GM10266 (cell line): ENCODE measurements around the gene TMCO4.
"Not testable (repeated sequence)": the region's sequence is repeated elsewhere in the genome, so short reads cannot be mapped to it uniquely, and the experiment has no call there.

Experiments used
- DNase-seq: peaks from one replicate; pipeline ENCODE4 v3.0.0; 2012; ENCODE audit errors: extremely low spot score
- TF ChIP-seq, protein P1 (sequence below): IDR thresholded peaks from 2 replicates; pipeline ENCODE4 v1.5.1; 2012; ENCODE audit warnings: mild to moderate bottlenecking, low read depth; ENCODE audit not compliant: control insufficient read depth, insufficient read depth; ENCODE audit errors: missing control alignments

The TMCO4 gene

DNA sequence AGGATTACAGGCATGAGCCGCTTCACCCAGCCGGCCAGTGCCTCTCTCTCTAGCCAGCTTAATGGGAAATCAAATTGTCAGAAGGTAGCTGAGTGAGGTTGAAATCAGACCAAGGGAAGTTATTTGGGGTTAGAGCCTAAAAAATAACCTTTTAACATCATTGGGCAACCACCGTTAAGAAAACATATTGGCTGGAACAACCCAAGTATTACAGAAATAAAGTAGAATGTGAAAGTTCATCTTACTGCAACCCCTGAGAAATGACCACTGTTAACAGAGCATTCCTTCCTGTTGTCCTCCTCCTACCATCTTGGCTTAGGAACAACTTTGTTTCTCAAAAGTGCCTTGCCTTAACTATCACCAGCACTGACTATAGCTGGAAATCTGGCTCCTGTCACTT is 18.6 kb upstream of the TMCO4 start:
- TF ChIP-seq, protein P1, sequence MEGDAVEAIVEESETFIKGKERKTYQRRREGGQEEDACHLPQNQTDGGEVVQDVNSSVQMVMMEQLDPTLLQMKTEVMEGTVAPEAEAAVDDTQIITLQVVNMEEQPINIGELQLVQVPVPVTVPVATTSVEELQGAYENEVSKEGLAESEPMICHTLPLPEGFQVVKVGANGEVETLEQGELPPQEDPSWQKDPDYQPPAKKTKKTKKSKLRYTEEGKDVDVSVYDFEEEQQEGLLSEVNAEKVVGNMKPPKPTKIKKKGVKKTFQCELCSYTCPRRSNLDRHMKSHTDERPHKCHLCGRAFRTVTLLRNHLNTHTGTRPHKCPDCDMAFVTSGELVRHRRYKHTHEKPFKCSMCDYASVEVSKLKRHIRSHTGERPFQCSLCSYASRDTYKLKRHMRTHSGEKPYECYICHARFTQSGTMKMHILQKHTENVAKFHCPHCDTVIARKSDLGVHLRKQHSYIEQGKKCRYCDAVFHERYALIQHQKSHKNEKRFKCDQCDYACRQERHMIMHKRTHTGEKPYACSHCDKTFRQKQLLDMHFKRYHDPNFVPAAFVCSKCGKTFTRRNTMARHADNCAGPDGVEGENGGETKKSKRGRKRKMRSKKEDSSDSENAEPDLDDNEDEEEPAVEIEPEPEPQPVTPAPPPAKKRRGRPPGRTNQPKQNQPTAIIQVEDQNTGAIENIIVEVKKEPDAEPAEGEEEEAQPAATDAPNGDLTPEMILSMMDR = no peak
- peak; percentile 4 for DNase-seq

DNA sequence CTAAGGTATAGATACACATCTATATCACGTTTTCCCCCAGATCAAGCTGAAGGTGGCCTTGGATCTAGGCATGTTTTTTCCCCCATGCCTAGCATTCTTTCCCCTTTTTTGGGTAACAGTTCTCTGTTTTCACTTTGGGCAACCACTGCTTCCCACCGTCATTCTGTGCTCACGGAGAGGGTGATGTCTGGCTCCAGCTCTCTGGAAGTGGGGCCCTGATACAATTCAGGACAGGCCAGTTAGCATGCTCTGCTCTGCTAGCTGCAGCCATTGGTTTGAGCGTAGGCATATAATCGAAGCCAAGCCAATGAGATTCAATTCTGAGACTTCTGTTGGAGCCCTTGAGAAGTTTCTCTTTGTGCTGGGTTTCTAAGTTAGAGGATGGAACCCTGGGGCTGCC is 17.4 kb upstream of the TMCO4 start:
- TF ChIP-seq, protein P1 = no peak
- peak; percentile 2 for DNase-seq

DNA sequence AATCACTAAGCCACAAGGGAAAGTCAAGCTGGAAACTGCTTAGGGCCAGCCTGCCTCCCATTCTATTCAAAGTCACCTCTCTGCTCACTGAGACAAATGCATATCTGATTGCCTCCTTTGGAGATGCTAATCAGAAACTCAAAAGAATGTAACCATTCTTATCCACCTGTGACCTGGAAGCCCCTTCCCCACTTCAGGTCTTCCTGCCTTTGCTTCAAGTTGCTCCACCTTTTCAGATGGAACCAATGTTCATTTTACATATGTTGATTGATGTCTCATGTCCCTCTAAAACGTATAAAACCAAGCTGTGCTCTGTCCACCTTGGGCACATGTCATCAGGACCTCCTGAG is 17.0 kb upstream of the TMCO4 start:
- DNase-seq = not testable (repeated sequence)

DNA sequence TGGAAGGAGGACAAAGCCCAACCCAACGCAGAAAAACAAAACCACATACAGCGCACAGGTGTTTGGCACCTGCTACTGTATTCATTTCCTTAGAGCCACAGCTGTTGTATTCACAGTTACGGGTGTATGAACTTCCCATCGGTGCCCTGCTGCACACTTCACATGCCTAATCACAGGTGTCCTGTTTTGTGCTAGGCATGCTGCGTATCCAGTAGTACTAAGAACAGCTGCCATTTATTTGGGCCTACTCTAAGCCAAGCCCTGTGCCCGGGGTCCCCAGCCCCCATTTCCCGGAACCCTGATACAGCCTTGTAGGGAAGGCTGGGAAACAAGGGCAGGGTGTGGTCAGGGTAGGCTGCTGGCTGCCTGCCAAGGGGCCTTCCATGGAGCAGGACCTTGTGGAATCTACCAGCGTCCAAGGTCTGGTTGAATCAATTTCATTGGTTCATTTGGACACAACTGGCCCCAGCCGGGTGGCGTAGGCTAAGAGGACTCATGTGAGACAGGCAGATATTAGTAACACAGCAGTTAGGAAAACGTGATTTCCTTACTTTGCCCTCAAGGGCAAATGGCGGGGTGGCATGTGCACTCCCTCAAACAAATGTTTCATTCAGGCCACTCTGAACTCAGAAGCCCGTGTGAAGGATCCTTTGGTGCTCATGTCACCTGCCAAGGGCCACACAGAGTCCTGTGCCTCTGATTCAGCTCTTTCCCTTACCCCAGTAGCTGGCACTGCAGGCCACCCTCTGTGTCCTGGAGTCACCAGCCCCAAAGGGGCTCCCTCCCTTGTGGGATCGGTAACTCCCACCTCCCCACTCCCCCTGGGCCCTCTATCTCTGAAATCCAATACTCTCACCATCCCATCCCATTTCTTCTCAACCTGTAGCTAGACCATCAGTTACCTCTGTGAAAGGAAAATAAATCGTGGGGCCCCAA is 16.4 kb upstream of the TMCO4 start:
- no peak for DNase-seq
- TF ChIP-seq, protein P1 = no peak

DNA sequence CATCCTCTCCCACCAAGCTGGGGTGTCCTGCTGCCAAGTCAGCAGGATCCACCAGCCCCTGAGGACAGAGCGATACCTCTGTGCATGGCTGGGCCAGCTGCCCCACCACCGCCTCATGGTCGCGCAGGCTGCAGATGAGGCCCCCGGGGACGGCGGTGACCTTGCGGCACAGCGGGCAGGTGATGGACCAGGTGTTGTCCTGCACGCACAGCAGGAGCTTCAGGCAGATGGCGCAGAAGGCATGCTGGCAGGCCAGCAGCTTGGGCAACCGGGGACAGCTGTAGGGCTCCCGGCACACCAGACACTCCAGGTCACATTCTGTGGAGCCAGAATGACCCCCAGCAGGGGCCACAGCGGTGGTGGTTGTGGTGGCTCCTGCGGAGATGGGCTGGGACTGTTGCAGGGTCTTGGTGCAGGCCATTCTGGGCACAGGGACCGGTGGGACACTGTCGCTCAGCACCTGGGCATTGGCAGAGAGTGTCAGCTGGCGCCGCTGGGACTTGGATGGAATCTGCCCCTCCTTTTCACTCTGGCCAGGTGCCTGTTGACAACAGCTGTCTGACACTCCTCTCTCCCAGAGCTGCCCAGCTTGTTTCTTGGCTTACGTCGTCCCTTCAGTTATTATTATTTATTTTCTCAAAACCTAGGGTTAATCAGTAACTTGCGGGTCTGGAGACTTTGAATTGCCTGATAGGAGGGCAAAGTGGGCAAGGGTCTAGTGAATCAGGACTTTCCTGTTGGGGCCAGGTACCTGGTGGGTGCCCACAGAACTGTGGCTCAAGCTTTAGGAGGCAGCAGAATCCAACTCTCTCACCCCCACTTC is 15.2 kb upstream of the TMCO4 start, which contains the start of gene RNF186:
Gene RNF186 (minus strand): TSS at position 603 of the 823 bp plus-strand sequence. CDS start 182 bp downstream, at position 421.
- TF ChIP-seq, protein P1 = no peak
- no peak for DNase-seq

DNA sequence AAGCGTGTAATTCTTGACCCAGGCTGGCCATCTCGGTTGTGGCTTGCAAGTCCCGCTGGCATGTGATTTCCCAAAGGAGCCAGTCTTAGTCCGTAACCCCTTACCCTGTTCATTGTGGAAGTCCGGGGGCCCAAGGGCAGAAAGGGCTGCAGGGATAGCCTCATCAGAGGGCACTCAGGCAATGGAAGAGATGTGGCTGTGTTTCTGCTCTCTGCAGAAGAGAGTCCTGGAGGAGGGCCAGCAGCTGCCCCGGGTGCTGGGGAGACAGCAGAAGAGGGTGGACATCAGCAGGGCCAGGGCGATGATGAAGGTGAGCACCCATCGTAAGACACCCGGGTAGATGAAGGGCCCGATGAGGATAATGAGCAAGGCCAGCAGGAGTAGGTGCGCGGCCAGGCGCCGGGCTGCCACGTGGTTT is 14.5 kb upstream of the TMCO4 start:
- TF ChIP-seq, protein P1 = no peak
- no peak for DNase-seq

DNA sequence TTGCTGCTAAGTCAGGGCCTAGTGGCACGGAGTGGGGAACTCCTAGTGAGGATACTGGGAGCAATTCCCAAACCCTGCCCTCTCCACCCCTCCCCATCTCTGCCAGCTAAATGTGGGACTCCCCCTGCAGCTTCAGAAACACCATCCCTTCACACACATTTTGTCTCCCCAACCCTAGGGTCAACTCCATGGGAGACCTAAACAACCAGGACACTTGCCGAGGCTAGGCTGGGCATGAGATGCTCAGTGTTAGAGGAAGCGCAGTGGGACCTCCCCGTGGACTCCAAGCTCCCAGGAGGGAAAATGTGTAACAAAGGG is 13.9 kb upstream of the TMCO4 start:
- TF ChIP-seq, protein P1 = no peak
- DNase-seq = no peak
